Endothelial cell of umbilical vein (primary cell): ENCODE measurements around the gene CYSLTR1. TPM values are rescaled to one million over a fixed set of nuclear protein-coding genes. Genes with fewer than 3 reads are reported as not detected.

Source experiments
- BruUV-seq: library from RNA; stranded (reverse); fragments of 400-500 nt; replicated peaks from 2 replicates; lab custom pipeline; 2021; lab: Mats Ljungman, UMichigan
- CTCF ChIA-PET: fragments of 300-600, 350-600 bp; sonication (Branson Sonifier 250); formaldehyde crosslinking; loops from one replicate; lab custom pipeline; 2021; ENCODE audit warnings: antibody characterized with exemption, inconsistent platforms; lab: Charles Lee
- POLR2A ChIA-PET: fragments of 300-600, 350-600 bp; sonication (Branson Sonifier 250); formaldehyde crosslinking; loops from one replicate; lab custom pipeline; 2021; ENCODE audit warnings: antibody characterized with exemption, inconsistent platforms; lab: Charles Lee
- DNase-seq: peaks from one replicate; pipeline ENCODE4 v3.0.0-alpha.2; 2011; ENCODE audit warnings: low read depth, low spot score
- FAIRE-seq: peaks from 2 replicates; lab custom pipeline; 2011; peaks lifted over from hg19 to GRCh38; lab: Jason Lieb, UNC
- H2AFZ ChIP-seq: 2 replicates; pipeline ENCODE4 v1.6.0; 2012; ENCODE audit warnings: low read depth, low read length, control low read depth, inconsistent platforms
- H3K27ac ChIP-seq: 2 replicates; pipeline ENCODE4 v1.5.1; 2011; ENCODE audit warnings: low read depth, mild to moderate bottlenecking, control low read depth, low read length, moderate library complexity; ENCODE audit not compliant: insufficient read depth
- H3K27me3 ChIP-seq, 2 experiments: 2 replicates each; pipeline versions ENCODE4 v1.6.0 to v1.6.1; 2011; ENCODE audit warnings: low read length in 2 of 2, mixed read lengths in 1 of 2; ENCODE audit not compliant: control insufficient read depth in 2 of 2, insufficient read depth in 2 of 2
- H3K36me3 ChIP-seq, 2 experiments: 2 replicates in 1 of 2; 3 replicates in 1 of 2; pipeline ENCODE4 v1.5.1; 2011; ENCODE audit warnings: low read length in 2 of 2, mild to moderate bottlenecking in 1 of 2, moderate library complexity in 1 of 2; ENCODE audit not compliant: control insufficient read depth in 2 of 2, insufficient read depth in 2 of 2; ENCODE audit errors: extremely low read depth in 1 of 2
- H3K4me1 ChIP-seq: 3 replicates; pipeline ENCODE4 v1.5.1; 2011; ENCODE audit warnings: mild to moderate bottlenecking, low read length; ENCODE audit not compliant: control insufficient read depth, insufficient read depth; ENCODE audit errors: extremely low read depth
- H3K4me2 ChIP-seq: 2 replicates; pipeline ENCODE4 v1.6.1; 2011; ENCODE audit warnings: low read length, control low read depth, mixed read lengths; ENCODE audit not compliant: insufficient read depth
- H3K4me3 ChIP-seq, 3 experiments: fragments of 200-600 bp in 1 of 3; sonication (generic), shearing (Covaris generic) in 1 of 3; replicated peaks in 1 of 3; 2 replicates each; pipeline ENCODE4 v1.5.1; 2011 to 2016; ENCODE audit warnings: control low read depth in 3 of 3, low read length in 3 of 3, mild to moderate bottlenecking in 2 of 3, inconsistent platforms in 1 of 3, low read depth in 1 of 3, moderate library complexity in 1 of 3; ENCODE audit not compliant: insufficient read depth in 1 of 3
- H3K79me2 ChIP-seq: 2 replicates; pipeline ENCODE4 v1.6.0; 2012; ENCODE audit warnings: low read length, inconsistent platforms; ENCODE audit not compliant: control insufficient read depth, insufficient read depth
- H3K9ac ChIP-seq: replicated peaks from 2 replicates; pipeline ENCODE3; 2011; ENCODE audit warnings: low read length, control low read depth; ENCODE audit not compliant: insufficient read depth; ENCODE audit errors: extremely low read depth
- H3K9me1 ChIP-seq: replicated peaks from 3 replicates; pipeline ENCODE4 v1.6.0; 2011; ENCODE audit warnings: mild to moderate bottlenecking, low read length; ENCODE audit not compliant: control insufficient read depth, insufficient read depth; ENCODE audit errors: extremely low read depth
- H3K9me3 ChIP-seq: replicated peaks from 2 replicates; pipeline ENCODE4 v1.5.1; 2012; ENCODE audit warnings: low read length, inconsistent platforms; ENCODE audit not compliant: control insufficient read depth, insufficient read depth
- H4K20me1 ChIP-seq: replicated peaks from 2 replicates; pipeline ENCODE3; 2011; ENCODE audit warnings: mild to moderate bottlenecking, low read length; ENCODE audit not compliant: control insufficient read depth, insufficient read depth; ENCODE audit errors: extremely low read depth
- EZH2 ChIP-seq: IDR thresholded peaks from 2 replicates; pipeline ENCODE4 v1.6.1; 2012; ENCODE audit warnings: borderline replicate concordance, low read depth, mild to moderate bottlenecking, moderate library complexity, low read length, inconsistent platforms; ENCODE audit not compliant: severe bottlenecking
- FOS ChIP-seq: IDR thresholded peaks from 2 replicates; pipeline ENCODE4 v1.6.1; 2011; ENCODE audit warnings: mild to moderate bottlenecking, low read length, moderate library complexity, borderline replicate concordance; ENCODE audit not compliant: insufficient read depth
- GATA2 ChIP-seq: IDR thresholded peaks from 2 replicates; pipeline ENCODE4 v1.7.0; 2011; ENCODE audit warnings: low read depth, mild to moderate bottlenecking, moderate library complexity, mixed read lengths, low read length; ENCODE audit not compliant: insufficient read length, insufficient read depth
- JUN ChIP-seq: IDR thresholded peaks from 2 replicates; pipeline ENCODE4 v1.6.1; 2011; ENCODE audit warnings: borderline replicate concordance, low read depth; ENCODE audit not compliant: insufficient read length, insufficient read depth
- MYC ChIP-seq: IDR thresholded peaks from one replicate; pipeline ENCODE4 v1.6.1; 2011; ENCODE audit warnings: mild to moderate bottlenecking, low read depth, low read length
- POLR2A ChIP-seq: IDR thresholded peaks from 2 replicates; pipeline ENCODE4 v1.6.1; 2012; ENCODE audit warnings: low read depth, mild to moderate bottlenecking, control low read depth, low read length
- POLR2AphosphoS5 ChIP-seq: IDR thresholded peaks from 2 replicates; pipeline ENCODE4 v1.6.1; 2012; ENCODE audit warnings: low read depth, mild to moderate bottlenecking, control low read depth, low read length, moderate library complexity; ENCODE audit not compliant: insufficient read depth
- dilution Hi-C: fragments of 300-500 bp; cut with MboI; formaldehyde crosslinking; loops from one replicate; pipeline ENCODE4 v1.15.0; 2019; ENCODE audit warnings: low sequenced_read_pairs; ENCODE audit not compliant: extremely low pct_ligation_motif_present
- intact Hi-C: fragments of 100-400 bp; cut with micrococcal nuclease; formaldehyde crosslinking; loops from one replicate; pipeline ENCODE4 v1.10.0; 2022
- polyA plus RNA-seq, 4 experiments: library from polyadenylated mRNA; depleted of rRNA in 3 of 4; stranded (reverse) in 3 of 4; unstranded in 1 of 4; fragments of >200 nt; gene quantifications; 2 replicates each; pipeline versions ENCODE4 v1.2.1 to v1.2.3, GENCODE V29; 2011 to 2012; ENCODE audit warnings: missing spikeins in 1 of 4
- total RNA-seq: library from RNA; stranded (reverse); gene quantifications from 2 replicates; pipeline ENCODE4 v1.2.3, GENCODE V29; 2021
- TF ChIP-seq, protein P1 (sequence below), 2 donors: IDR thresholded peaks; 1 replicate in 1 of 2; 2 replicates in 1 of 2; pipeline ENCODE4 v1.5.1; 2011; ENCODE audit warnings: low read length in 2 of 2, mild to moderate bottlenecking in 2 of 2, moderate library complexity in 2 of 2, control low read depth in 1 of 2, inconsistent platforms in 1 of 2, low read depth in 1 of 2; ENCODE audit not compliant: insufficient read depth in 1 of 2; ENCODE audit errors: extremely low read depth in 1 of 2
- TF ChIP-seq, protein P2 (sequence below): IDR thresholded peaks from 2 replicates; pipeline ENCODE4 v1.6.1; 2011; ENCODE audit not compliant: insufficient read depth, insufficient read length

CYSLTR1 gene
- total and polyA plus RNA-seq, 2 donors (not counting 3 experiments of a cell fraction or from before 2014, with no cell fraction given): not detected

DNA sequence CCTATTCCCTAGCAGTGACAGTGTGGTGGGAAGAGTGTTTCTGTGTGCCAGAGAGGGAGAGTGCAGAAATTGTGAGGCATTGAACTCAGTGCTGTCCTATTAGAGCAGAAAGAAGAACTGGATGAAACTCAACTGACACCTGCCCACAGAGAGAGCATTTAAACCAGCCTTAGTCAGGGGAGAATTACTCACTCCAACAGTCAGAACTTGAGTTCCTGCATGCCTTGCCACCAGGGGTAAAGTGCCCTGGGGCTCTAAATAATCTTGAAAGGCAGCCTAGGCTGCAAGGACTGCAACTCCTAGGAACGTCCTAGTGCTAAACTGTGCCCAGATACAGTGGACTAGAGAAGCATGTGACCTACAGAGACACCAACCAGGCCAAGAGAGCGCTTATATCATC, 12.8 kb downstream of the CYSLTR1 start:
- dilution Hi-C loops: no loop called here
- Histone ChIP-seq H3K4me3 (no peak overlapping the region), H3K36me3 (no peaks in the 10 kb centered on the region), H3K27ac (no peak overlapping the region), H4K20me1 (no peaks in the 10 kb centered on the region), H3K4me2 (no peak overlapping the region), H3K9me3 (no peaks in the 10 kb centered on the region), H2AFZ (no peak overlapping the region), H3K79me2 (no peaks in the 10 kb centered on the region), H3K4me1 (no peaks in the 10 kb centered on the region), H3K27me3 (no peaks in the 10 kb centered on the region), H3K9ac (no peak overlapping the region), H3K9me1 (no peaks in the 10 kb centered on the region)
- intact Hi-C loops: no loop called here
- ChIA-PET POLR2A (no interaction called here), CTCF (no interaction called here)
- FAIRE-seq (no peak), DNase-seq (no peak)
- TF ChIP-seq JUN: no peak
- no peak for TF ChIP-seq FOS
- TF ChIP-seq EZH2: no peak
- TF ChIP-seq POLR2AphosphoS5: no peak
- TF ChIP-seq, protein P1, sequence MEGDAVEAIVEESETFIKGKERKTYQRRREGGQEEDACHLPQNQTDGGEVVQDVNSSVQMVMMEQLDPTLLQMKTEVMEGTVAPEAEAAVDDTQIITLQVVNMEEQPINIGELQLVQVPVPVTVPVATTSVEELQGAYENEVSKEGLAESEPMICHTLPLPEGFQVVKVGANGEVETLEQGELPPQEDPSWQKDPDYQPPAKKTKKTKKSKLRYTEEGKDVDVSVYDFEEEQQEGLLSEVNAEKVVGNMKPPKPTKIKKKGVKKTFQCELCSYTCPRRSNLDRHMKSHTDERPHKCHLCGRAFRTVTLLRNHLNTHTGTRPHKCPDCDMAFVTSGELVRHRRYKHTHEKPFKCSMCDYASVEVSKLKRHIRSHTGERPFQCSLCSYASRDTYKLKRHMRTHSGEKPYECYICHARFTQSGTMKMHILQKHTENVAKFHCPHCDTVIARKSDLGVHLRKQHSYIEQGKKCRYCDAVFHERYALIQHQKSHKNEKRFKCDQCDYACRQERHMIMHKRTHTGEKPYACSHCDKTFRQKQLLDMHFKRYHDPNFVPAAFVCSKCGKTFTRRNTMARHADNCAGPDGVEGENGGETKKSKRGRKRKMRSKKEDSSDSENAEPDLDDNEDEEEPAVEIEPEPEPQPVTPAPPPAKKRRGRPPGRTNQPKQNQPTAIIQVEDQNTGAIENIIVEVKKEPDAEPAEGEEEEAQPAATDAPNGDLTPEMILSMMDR (IDR thresholded peaks at IDR 0.05; ENCODE audit: extremely low read depth in 1 of 2, insufficient read depth in 1 of 2, low read depth in 1 of 2, low read length in 2 of 2): no peak
- no peak for TF ChIP-seq GATA2
- TF ChIP-seq POLR2A: no peak
- TF ChIP-seq, protein P2, sequence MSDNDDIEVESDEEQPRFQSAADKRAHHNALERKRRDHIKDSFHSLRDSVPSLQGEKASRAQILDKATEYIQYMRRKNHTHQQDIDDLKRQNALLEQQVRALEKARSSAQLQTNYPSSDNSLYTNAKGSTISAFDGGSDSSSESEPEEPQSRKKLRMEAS: no peak
- TF ChIP-seq MYC: no peak
- no TSS peak for BruUV-seq
